ENCODE data around the gene KDM2B. TPM values are rescaled to one million over a fixed set of nuclear protein-coding genes. Genes with fewer than 3 reads are reported as not detected.

Gene KDM2B
- total and polyA plus RNA-seq, 2 experiments from 2014 or later: 59.4 to 161 TPM

- TF ChIP-seq ZNF462 (CRISPR knock-in tag; IDR thresholded peaks at IDR 0.05) (no peak), ETS1 (IDR thresholded peaks at IDR 0.05) (no peak), STAT1 (IDR thresholded peaks at IDR 0.05; ENCODE audit: unreplicated experiment) (no peak), CTCF (conservative IDR thresholded peaks at IDR 0.05; ENCODE audit: low read depth in 2 of 2) (no peak), JUNB (IDR thresholded peaks at IDR 0.05; ENCODE audit: unreplicated experiment) (no peak)
Measured at GRCh38 chr12:121520119-121520518, 60.7 kb downstream of the KDM2B start (continued).

- no peak overlapping the region for H3K4me2 ChIP-seq
- peaks cover 9% of the 10 kb centered on the region for H3K9me3 Mint-ChIP-seq
- H4K20me1 ChIP-seq (replicated peaks; ENCODE audit: insufficient read depth): peaks cover 22% of the 10 kb centered on the region
Measured at GRCh38 chr12:121519227-121519626, 61.6 kb downstream of the KDM2B start.

More at GRCh38 chr12:121519227-121519626, 61.6 kb downstream of the KDM2B start:
- ATAC-seq: no peak
- TF ChIP-seq EZH2phosphoT487 (IDR thresholded peaks at IDR 0.05; ENCODE audit: unreplicated experiment) (no peak), ETS1 (IDR thresholded peaks at IDR 0.05) (no peak)
- Histone ChIP-seq H3K79me2 (replicated peaks; ENCODE audit: insufficient read depth) (peaks cover 39% of the 10 kb centered on the region), H3K27me3 (ENCODE audit: insufficient read depth) (no peaks in the 10 kb centered on the region), H2AFZ (no peak overlapping the region), H3K9me2 (ENCODE audit: insufficient read depth) (no peaks in the 10 kb centered on the region), H3K4me3 (no peak overlapping the region), H3K4me1 (ENCODE audit: insufficient read depth) (peaks cover 13% of the 10 kb centered on the region), H3F3A (replicated peaks; ENCODE audit: low read depth) (peaks cover 20% of the 10 kb centered on the region; the same call in 1 of the 2 replicates), H3K36me3 (ENCODE audit: insufficient read depth) (peaks cover 14% of the 10 kb centered on the region), H3K27ac (ENCODE audit: low read depth) (no peak overlapping the region)
- no peak overlapping the region for H3K27ac Mint-ChIP-seq
- H3K4me1 Mint-ChIP-seq: peaks cover 19% of the 10 kb centered on the region
- peaks cover 15% of the 10 kb centered on the region for H3K27me3 Mint-ChIP-seq (ENCODE audit: insufficient read depth, low read depth, poor library complexity)
- DNase-seq (ENCODE audit: low spot score): no peak
- H3K4me3 Mint-ChIP-seq: no peak overlapping the region
- H3K36me3 Mint-ChIP-seq (ENCODE audit: low read depth): peaks cover 74% of the 10 kb centered on the region

All from GM23338 (cell line).